ENCODE measurements around the gene LIMA1.
"Not testable (repeated sequence)": the region's sequence is repeated elsewhere in the genome, so short reads cannot be mapped to it uniquely, and the experiment has no call there.

- not testable (repeated sequence) for TF ChIP-seq CTCF (IDR thresholded peaks at IDR 0.05; ENCODE audit: poor library complexity, severe bottlenecking); RAD21 (conservative IDR thresholded peaks at IDR 0.05); POLR2AphosphoS5 (IDR thresholded peaks at IDR 0.05); SMC3 (conservative IDR thresholded peaks at IDR 0.05; ENCODE audit: poor library complexity); REST (IDR thresholded peaks at IDR 0.05; ENCODE audit: borderline replicate concordance); EZH2 (IDR thresholded peaks at IDR 0.05; ENCODE audit: borderline replicate concordance, insufficient read depth, low read length, poor library complexity, severe bottlenecking); TAF1 (IDR thresholded peaks at IDR 0.05; ENCODE audit: low read depth); MXI1 (conservative IDR thresholded peaks at IDR 0.05; ENCODE audit: poor library complexity, severe bottlenecking); EP300 (conservative IDR thresholded peaks at IDR 0.05; ENCODE audit: poor library complexity, severe bottlenecking)
These were observed 135.3 kb downstream of the LIMA1 start for GRCh38 chr12:50148011-50148410.

Data from neural cell (in vitro differentiated cells).